ENCODE results near the gene TMCO4. TPM values are rescaled to one million over a fixed set of nuclear protein-coding genes. Genes with fewer than 3 reads are reported as not detected.
"Not testable (repeated sequence)": the region's sequence is repeated elsewhere in the genome, so short reads cannot be mapped to it uniquely, and the experiment has no call there.

Gene TMCO4
- polyA plus RNA-seq, 1 experiment = 10.1 TPM

DNA sequence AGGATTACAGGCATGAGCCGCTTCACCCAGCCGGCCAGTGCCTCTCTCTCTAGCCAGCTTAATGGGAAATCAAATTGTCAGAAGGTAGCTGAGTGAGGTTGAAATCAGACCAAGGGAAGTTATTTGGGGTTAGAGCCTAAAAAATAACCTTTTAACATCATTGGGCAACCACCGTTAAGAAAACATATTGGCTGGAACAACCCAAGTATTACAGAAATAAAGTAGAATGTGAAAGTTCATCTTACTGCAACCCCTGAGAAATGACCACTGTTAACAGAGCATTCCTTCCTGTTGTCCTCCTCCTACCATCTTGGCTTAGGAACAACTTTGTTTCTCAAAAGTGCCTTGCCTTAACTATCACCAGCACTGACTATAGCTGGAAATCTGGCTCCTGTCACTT, 18.6 kb upstream of the TMCO4 start:
- TF ChIP-seq, protein P1, sequence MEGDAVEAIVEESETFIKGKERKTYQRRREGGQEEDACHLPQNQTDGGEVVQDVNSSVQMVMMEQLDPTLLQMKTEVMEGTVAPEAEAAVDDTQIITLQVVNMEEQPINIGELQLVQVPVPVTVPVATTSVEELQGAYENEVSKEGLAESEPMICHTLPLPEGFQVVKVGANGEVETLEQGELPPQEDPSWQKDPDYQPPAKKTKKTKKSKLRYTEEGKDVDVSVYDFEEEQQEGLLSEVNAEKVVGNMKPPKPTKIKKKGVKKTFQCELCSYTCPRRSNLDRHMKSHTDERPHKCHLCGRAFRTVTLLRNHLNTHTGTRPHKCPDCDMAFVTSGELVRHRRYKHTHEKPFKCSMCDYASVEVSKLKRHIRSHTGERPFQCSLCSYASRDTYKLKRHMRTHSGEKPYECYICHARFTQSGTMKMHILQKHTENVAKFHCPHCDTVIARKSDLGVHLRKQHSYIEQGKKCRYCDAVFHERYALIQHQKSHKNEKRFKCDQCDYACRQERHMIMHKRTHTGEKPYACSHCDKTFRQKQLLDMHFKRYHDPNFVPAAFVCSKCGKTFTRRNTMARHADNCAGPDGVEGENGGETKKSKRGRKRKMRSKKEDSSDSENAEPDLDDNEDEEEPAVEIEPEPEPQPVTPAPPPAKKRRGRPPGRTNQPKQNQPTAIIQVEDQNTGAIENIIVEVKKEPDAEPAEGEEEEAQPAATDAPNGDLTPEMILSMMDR (IDR thresholded peaks at IDR 0.05; ENCODE audit: low read depth, low read length) = no peak
- POLR2A ChIA-PET = no interaction called here
- no peaks in the 10 kb centered on the region for H3K9me3 ChIP-seq (ENCODE audit: control insufficient read depth, insufficient read depth, low read length)
- no peak overlapping the region for H3K4me3 ChIP-seq (ENCODE audit: low read depth, low read length)
- CTCF ChIA-PET = no interaction called here
- H3K27me3 ChIP-seq (ENCODE audit: control insufficient read depth, insufficient read depth, low read length) = peaks cover 6% of the 10 kb centered on the region
- no peak overlapping the region for H3K27ac ChIP-seq (ENCODE audit: low read depth, low read length)
- no peak for DNase-seq (ENCODE audit: low read depth, low spot score)

DNA sequence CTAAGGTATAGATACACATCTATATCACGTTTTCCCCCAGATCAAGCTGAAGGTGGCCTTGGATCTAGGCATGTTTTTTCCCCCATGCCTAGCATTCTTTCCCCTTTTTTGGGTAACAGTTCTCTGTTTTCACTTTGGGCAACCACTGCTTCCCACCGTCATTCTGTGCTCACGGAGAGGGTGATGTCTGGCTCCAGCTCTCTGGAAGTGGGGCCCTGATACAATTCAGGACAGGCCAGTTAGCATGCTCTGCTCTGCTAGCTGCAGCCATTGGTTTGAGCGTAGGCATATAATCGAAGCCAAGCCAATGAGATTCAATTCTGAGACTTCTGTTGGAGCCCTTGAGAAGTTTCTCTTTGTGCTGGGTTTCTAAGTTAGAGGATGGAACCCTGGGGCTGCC, 17.4 kb upstream of the TMCO4 start:
- H3K27ac ChIP-seq (ENCODE audit: low read depth, low read length) = no peak overlapping the region
- POLR2A ChIA-PET = no interaction called here

DNA sequence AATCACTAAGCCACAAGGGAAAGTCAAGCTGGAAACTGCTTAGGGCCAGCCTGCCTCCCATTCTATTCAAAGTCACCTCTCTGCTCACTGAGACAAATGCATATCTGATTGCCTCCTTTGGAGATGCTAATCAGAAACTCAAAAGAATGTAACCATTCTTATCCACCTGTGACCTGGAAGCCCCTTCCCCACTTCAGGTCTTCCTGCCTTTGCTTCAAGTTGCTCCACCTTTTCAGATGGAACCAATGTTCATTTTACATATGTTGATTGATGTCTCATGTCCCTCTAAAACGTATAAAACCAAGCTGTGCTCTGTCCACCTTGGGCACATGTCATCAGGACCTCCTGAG, 17.0 kb upstream of the TMCO4 start:
- CTCF ChIA-PET; POLR2A ChIA-PET; H3K27me3 ChIP-seq (ENCODE audit: control insufficient read depth, insufficient read depth, low read length): not testable (repeated sequence)

More for the DNA sequence above, 17.4 kb upstream of the TMCO4 start:
- no peak for DNase-seq (ENCODE audit: low read depth, low spot score)
- Histone ChIP-seq H3K4me3 (ENCODE audit: low read depth, low read length) (no peak overlapping the region), H3K9me3 (ENCODE audit: control insufficient read depth, insufficient read depth, low read length) (no peaks in the 10 kb centered on the region), H3K27me3 (ENCODE audit: control insufficient read depth, insufficient read depth, low read length) (peaks cover 6% of the 10 kb centered on the region)
- CTCF ChIA-PET = no interaction called here
- TF ChIP-seq, protein P1 (IDR thresholded peaks at IDR 0.05; ENCODE audit: low read depth, low read length) = no peak

DNA sequence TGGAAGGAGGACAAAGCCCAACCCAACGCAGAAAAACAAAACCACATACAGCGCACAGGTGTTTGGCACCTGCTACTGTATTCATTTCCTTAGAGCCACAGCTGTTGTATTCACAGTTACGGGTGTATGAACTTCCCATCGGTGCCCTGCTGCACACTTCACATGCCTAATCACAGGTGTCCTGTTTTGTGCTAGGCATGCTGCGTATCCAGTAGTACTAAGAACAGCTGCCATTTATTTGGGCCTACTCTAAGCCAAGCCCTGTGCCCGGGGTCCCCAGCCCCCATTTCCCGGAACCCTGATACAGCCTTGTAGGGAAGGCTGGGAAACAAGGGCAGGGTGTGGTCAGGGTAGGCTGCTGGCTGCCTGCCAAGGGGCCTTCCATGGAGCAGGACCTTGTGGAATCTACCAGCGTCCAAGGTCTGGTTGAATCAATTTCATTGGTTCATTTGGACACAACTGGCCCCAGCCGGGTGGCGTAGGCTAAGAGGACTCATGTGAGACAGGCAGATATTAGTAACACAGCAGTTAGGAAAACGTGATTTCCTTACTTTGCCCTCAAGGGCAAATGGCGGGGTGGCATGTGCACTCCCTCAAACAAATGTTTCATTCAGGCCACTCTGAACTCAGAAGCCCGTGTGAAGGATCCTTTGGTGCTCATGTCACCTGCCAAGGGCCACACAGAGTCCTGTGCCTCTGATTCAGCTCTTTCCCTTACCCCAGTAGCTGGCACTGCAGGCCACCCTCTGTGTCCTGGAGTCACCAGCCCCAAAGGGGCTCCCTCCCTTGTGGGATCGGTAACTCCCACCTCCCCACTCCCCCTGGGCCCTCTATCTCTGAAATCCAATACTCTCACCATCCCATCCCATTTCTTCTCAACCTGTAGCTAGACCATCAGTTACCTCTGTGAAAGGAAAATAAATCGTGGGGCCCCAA, 16.4 kb upstream of the TMCO4 start:
- DNase-seq (ENCODE audit: low read depth, low spot score) = no peak
- H3K27ac ChIP-seq (ENCODE audit: low read depth, low read length) = no peak overlapping the region
- H3K9me3 ChIP-seq (ENCODE audit: control insufficient read depth, insufficient read depth, low read length) = no peaks in the 10 kb centered on the region
- ChIA-PET CTCF (no interaction called here), POLR2A (no interaction called here)
- no peak overlapping the region for H3K4me3 ChIP-seq (ENCODE audit: low read depth, low read length)
- peaks cover 6% of the 10 kb centered on the region for H3K27me3 ChIP-seq (ENCODE audit: control insufficient read depth, insufficient read depth, low read length)
- TF ChIP-seq, protein P1 (IDR thresholded peaks at IDR 0.05; ENCODE audit: low read depth, low read length) = no peak

More for the DNA sequence above, 17.0 kb upstream of the TMCO4 start:
- not testable (repeated sequence) for DNase-seq (ENCODE audit: low read depth, low spot score); H3K9me3 ChIP-seq (ENCODE audit: control insufficient read depth, insufficient read depth, low read length); H3K4me3 ChIP-seq (ENCODE audit: low read depth, low read length); H3K27ac ChIP-seq (ENCODE audit: low read depth, low read length)

DNA sequence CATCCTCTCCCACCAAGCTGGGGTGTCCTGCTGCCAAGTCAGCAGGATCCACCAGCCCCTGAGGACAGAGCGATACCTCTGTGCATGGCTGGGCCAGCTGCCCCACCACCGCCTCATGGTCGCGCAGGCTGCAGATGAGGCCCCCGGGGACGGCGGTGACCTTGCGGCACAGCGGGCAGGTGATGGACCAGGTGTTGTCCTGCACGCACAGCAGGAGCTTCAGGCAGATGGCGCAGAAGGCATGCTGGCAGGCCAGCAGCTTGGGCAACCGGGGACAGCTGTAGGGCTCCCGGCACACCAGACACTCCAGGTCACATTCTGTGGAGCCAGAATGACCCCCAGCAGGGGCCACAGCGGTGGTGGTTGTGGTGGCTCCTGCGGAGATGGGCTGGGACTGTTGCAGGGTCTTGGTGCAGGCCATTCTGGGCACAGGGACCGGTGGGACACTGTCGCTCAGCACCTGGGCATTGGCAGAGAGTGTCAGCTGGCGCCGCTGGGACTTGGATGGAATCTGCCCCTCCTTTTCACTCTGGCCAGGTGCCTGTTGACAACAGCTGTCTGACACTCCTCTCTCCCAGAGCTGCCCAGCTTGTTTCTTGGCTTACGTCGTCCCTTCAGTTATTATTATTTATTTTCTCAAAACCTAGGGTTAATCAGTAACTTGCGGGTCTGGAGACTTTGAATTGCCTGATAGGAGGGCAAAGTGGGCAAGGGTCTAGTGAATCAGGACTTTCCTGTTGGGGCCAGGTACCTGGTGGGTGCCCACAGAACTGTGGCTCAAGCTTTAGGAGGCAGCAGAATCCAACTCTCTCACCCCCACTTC, 15.2 kb upstream of the TMCO4 start, which contains the start of gene RNF186:
Gene RNF186, minus strand, starts transcription at position 603 of the 823 bp plus-strand sequence. Its CDS starts 182 bp downstream, at position 421.
- Histone ChIP-seq H3K27ac (ENCODE audit: low read depth, low read length) (no peak within 1 kb of the TSS), H3K9me3 (ENCODE audit: control insufficient read depth, insufficient read depth, low read length) (no peaks in the 10 kb centered on the region), H3K27me3 (ENCODE audit: control insufficient read depth, insufficient read depth, low read length) (peaks cover 6% of the 10 kb centered on the region), H3K4me3 (ENCODE audit: low read depth, low read length) (no peak within 1 kb of the TSS)
- ChIA-PET POLR2A (no interaction called here), CTCF (interaction anchor here (1.5 kb wide), 1 partner anchor 53 kb away, joined by 4 read pairs; no protein-coding TSS in a partner anchor)
- TF ChIP-seq, protein P1 (IDR thresholded peaks at IDR 0.05; ENCODE audit: low read depth, low read length) = no peak
- no peak for DNase-seq (ENCODE audit: low read depth, low spot score)
